ENCODE measurements around the gene SHLD1. TPM values are rescaled to one million over a fixed set of nuclear protein-coding genes. Genes with fewer than 3 reads are reported as not detected.

The SHLD1 gene
- total and polyA plus RNA-seq, 7 donors = 3.7 to 16.8 (median 8.6) TPM

- ATAC-seq = no peak
- 82 to 91% (median 89%) methylated on average over 5 of the region's 5 CpGs for WGBS, 3 donors
- Histone ChIP-seq H3K4me3 (no peak overlapping the region), H3K27ac (no peak overlapping the region), H3K4me1 (peaks cover 27% of the 10 kb centered on the region), H3K9me3 (no peaks in the 10 kb centered on the region), H3K27me3 (ENCODE audit: insufficient read depth in 3 of 3, low read length in 2 of 3) (no peaks in the 10 kb centered on the region), H3K36me3 (ENCODE audit: insufficient read depth in 1 of 2, low read depth in 1 of 2) (no peaks in the 10 kb centered on the region)
- no peak for TF ChIP-seq CTCF (IDR thresholded peaks at IDR 0.05)
- intact Hi-C loops (cut with DNase I) = no loop called here
- DNase-seq = no peak
Measured at GRCh38 chr20:5859608-5860007, 109.4 kb downstream of the SHLD1 start.

GRCh38 chr20:5862703-5863039 is 112.5 kb downstream of the SHLD1 start:
- H3K4me3 ChIP-seq = no peak overlapping the region
- no peaks in the 10 kb centered on the region for H3K9me3 ChIP-seq
- H3K4me1 ChIP-seq = peaks cover 33% of the 10 kb centered on the region
- no peaks in the 10 kb centered on the region for H3K27me3 ChIP-seq (ENCODE audit: insufficient read depth in 3 of 3, low read length in 2 of 3)
- H3K27ac ChIP-seq = peak overlapping the region; percentile 79
- intact Hi-C loops (cut with DNase I) = no loop called here
- peak; percentile 46 to 84 (median 69) for ATAC-seq
- WGBS, 3 donors = 11 to 19% (median 16%) methylated on average over 3 of the region's 3 CpGs
- DNase-seq = no peak
- no peak for TF ChIP-seq CTCF (IDR thresholded peaks at IDR 0.05)
- H3K36me3 ChIP-seq (ENCODE audit: insufficient read depth in 1 of 2, low read depth in 1 of 2) = no peaks in the 10 kb centered on the region

- peak; percentile 72 to 85 (median 80) for ATAC-seq
- TF ChIP-seq CTCF (IDR thresholded peaks at IDR 0.05) = no peak
- no peaks in the 10 kb centered on the region for H3K9me3 ChIP-seq
- no peaks in the 10 kb centered on the region for H3K36me3 ChIP-seq (ENCODE audit: insufficient read depth in 1 of 2, low read depth in 1 of 2)
- peak; percentile 45 to 67 for DNase-seq
- H3K4me3 ChIP-seq = no peak overlapping the region
- peak overlapping the region; percentile 79 for H3K27ac ChIP-seq
- H3K27me3 ChIP-seq (ENCODE audit: insufficient read depth in 3 of 3, low read length in 2 of 3) = no peaks in the 10 kb centered on the region
- peaks cover 33% of the 10 kb centered on the region for H3K4me1 ChIP-seq
- 13 to 27% (median 19%) methylated on average over 12 of the region's 12 CpGs for WGBS, 3 donors
- intact Hi-C loops (cut with DNase I) = no loop called here
Measured at GRCh38 chr20:5863040-5863833, 113.0 kb downstream of the SHLD1 start.

- H3K27me3 ChIP-seq (ENCODE audit: insufficient read depth in 3 of 3, low read length in 2 of 3) = no peaks in the 10 kb centered on the region
- peak overlapping the region; percentile 79 for H3K27ac ChIP-seq
- no peaks in the 10 kb centered on the region for H3K9me3 ChIP-seq
- peak; percentile 18 to 59 (median 44) for ATAC-seq
- H3K36me3 ChIP-seq (ENCODE audit: insufficient read depth in 1 of 2, low read depth in 1 of 2) = no peaks in the 10 kb centered on the region
- peak in 1 of 2 donors; percentile 54 for DNase-seq
- H3K4me1 ChIP-seq = peaks cover 33% of the 10 kb centered on the region
- no peak overlapping the region for H3K4me3 ChIP-seq
- intact Hi-C loops (cut with DNase I) = loop anchor here in 1 of 2 donors (2.0 kb wide), 1 partner anchor 26 kb away; no protein-coding TSS in a partner anchor
- no peak for TF ChIP-seq CTCF (IDR thresholded peaks at IDR 0.05)
- 21 to 40% (median 30%) methylated on average over 6 of the region's 6 CpGs for WGBS, 3 donors
Measured at GRCh38 chr20:5864428-5864827, 114.2 kb downstream of the SHLD1 start.
